Nephron (organoid): ENCODE results near the gene TMEM209.

Experiments
- H3K27ac Mint-ChIP-seq, 3 experiments: 2 replicates each; pipeline ENCODE4 v1.8.0; 2020; ENCODE audit warnings: mixed read lengths in 3 of 3, mild to moderate bottlenecking in 2 of 3, moderate library complexity in 1 of 3
- H3K27me3 Mint-ChIP-seq: 2 replicates; pipeline ENCODE4 v1.8.0; 2021; ENCODE audit warnings: low read depth, mild to moderate bottlenecking, moderate library complexity, mixed read lengths
- H3K36me3 Mint-ChIP-seq: 2 replicates; pipeline ENCODE4 v1.8.0; 2020; ENCODE audit warnings: low read depth, mixed read lengths
- H3K4me1 Mint-ChIP-seq: 2 replicates; pipeline ENCODE4 v1.8.0; 2020; ENCODE audit warnings: mixed read lengths
- H3K4me3 Mint-ChIP-seq, 3 experiments: 2 replicates each; pipeline ENCODE4 v1.8.0; 2020; ENCODE audit warnings: mild to moderate bottlenecking in 3 of 3, mixed read lengths in 3 of 3, moderate library complexity in 2 of 3
- H3K9me3 Mint-ChIP-seq: 2 replicates; pipeline ENCODE4 v1.8.0; 2020; ENCODE audit warnings: mixed read lengths
- TF ChIP-seq, protein P1 (sequence below), 3 experiments: fragments of 200-600 bp; sonication (generic); IDR thresholded peaks; one replicate each; pipeline ENCODE4 v1.5.0; 2021; ENCODE audit warnings: antibody characterized with exemption in 3 of 3; ENCODE audit not compliant: unreplicated experiment in 3 of 3

The TMEM209 gene

DNA sequence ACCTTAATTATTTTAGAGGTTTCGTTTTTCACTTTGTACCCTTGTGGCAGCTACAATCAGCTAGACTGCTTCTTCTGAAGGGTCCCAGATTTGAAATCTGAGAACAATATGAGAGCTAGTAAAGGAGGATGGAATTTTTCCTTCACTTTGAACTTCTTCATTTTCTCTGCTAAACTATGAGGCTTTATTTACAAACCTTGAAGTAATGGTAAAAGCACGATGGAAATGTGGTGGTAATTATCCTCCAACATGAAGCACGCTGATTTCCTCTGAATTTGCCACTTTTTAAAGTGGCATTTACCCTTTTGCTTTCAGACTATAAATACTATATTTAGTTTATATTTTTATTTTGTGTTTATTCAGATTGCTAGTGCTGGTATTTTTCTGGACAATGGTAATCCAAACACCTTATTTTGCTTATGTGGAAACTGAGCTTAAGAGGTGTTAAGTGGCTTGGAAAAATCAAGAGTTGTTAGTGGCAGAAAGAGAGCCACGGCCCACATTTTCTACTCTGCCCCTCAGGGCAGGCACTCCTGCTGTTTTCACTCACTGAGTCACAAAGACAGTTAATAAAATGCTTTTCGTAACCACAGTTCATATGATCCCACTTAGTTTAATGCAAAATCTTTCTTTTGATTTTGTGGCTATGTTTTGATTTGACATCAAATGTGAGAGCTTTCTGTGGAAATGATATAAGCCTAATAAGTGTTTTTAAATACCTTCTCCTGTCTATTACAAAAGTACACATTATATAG, 5.2 kb upstream of the TMEM209 start:
- no peak overlapping the region for H3K4me3 Mint-ChIP-seq

DNA sequence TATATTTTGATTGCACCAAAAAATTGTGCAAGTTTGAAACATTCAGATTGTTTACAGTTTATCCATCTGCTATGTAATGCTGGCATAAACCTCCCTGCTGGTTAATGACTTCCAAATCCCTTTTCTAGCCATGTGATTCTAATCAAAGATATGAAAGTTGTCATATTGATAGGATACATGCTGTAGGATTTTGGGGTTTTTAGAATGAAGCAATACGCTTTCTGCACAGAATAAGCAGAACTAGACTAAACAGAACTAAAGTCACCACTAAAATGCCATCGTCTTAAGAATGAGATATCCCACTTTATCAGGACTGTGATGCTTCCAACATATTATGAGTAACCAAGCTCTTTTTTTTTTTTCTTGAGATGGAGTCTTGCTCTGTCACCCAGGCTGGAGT, 3.3 kb upstream of the TMEM209 start:
- TF ChIP-seq, protein P1, sequence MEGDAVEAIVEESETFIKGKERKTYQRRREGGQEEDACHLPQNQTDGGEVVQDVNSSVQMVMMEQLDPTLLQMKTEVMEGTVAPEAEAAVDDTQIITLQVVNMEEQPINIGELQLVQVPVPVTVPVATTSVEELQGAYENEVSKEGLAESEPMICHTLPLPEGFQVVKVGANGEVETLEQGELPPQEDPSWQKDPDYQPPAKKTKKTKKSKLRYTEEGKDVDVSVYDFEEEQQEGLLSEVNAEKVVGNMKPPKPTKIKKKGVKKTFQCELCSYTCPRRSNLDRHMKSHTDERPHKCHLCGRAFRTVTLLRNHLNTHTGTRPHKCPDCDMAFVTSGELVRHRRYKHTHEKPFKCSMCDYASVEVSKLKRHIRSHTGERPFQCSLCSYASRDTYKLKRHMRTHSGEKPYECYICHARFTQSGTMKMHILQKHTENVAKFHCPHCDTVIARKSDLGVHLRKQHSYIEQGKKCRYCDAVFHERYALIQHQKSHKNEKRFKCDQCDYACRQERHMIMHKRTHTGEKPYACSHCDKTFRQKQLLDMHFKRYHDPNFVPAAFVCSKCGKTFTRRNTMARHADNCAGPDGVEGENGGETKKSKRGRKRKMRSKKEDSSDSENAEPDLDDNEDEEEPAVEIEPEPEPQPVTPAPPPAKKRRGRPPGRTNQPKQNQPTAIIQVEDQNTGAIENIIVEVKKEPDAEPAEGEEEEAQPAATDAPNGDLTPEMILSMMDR (IDR thresholded peaks at IDR 0.05; ENCODE audit: unreplicated experiment in 3 of 3), result no peak
- H3K4me1 Mint-ChIP-seq, result peaks cover 25% of the 10 kb centered on the region
- no peaks in the 10 kb centered on the region for H3K27me3 Mint-ChIP-seq
- no peak overlapping the region for H3K27ac Mint-ChIP-seq
- H3K9me3 Mint-ChIP-seq, result no peaks in the 10 kb centered on the region
- peaks cover under 1% of the 10 kb centered on the region for H3K36me3 Mint-ChIP-seq
- no peak overlapping the region for H3K4me3 Mint-ChIP-seq

More for the DNA sequence above, 5.2 kb upstream of the TMEM209 start:
- Mint-ChIP-seq H3K36me3 (no peaks in the 10 kb centered on the region), H3K27ac (peak overlapping the region; percentile 75 to 82 (median 75)), H3K4me1 (peaks cover 15% of the 10 kb centered on the region), H3K9me3 (no peaks in the 10 kb centered on the region), H3K27me3 (no peaks in the 10 kb centered on the region)
- TF ChIP-seq, protein P1 (IDR thresholded peaks at IDR 0.05; ENCODE audit: unreplicated experiment in 3 of 3), result no peak

GRCh38 chr7:130207642-130208041, 2.4 kb upstream of the TMEM209 start, which contains the start of gene SSMEM1:
SSMEM1 (plus strand) TSS chr7:130207860; CDS start chr7:130207911, 51 bp downstream.
- peaks cover 6% of the 10 kb centered on the region for H3K36me3 Mint-ChIP-seq
- H3K9me3 Mint-ChIP-seq, result no peaks in the 10 kb centered on the region
- TF ChIP-seq, protein P1 (IDR thresholded peaks at IDR 0.05; ENCODE audit: unreplicated experiment in 3 of 3), result no peak
- H3K27ac Mint-ChIP-seq, result peak within 1 kb of the TSS; percentile 50 to 91 (median 85)
- peaks cover 31% of the 10 kb centered on the region for H3K4me1 Mint-ChIP-seq
- H3K27me3 Mint-ChIP-seq, result no peaks in the 10 kb centered on the region
- H3K4me3 Mint-ChIP-seq, result peak within 1 kb of the TSS; percentile 58 to 76 (median 73)

- H3K4me3 Mint-ChIP-seq, result peak overlapping the region; percentile 58 to 76 (median 73)
- peak overlapping the region; percentile 50 to 91 (median 85) for H3K27ac Mint-ChIP-seq
- H3K9me3 Mint-ChIP-seq, result no peaks in the 10 kb centered on the region
- H3K27me3 Mint-ChIP-seq, result no peaks in the 10 kb centered on the region
- peaks cover 36% of the 10 kb centered on the region for H3K4me1 Mint-ChIP-seq
- TF ChIP-seq, protein P1 (IDR thresholded peaks at IDR 0.05; ENCODE audit: unreplicated experiment in 3 of 3), result peak in 1 of 3 experiments; percentile 10
- peaks cover 12% of the 10 kb centered on the region for H3K36me3 Mint-ChIP-seq
Observed at GRCh38 chr7:130207033-130207432, 1.8 kb upstream of the TMEM209 start.

DNA sequence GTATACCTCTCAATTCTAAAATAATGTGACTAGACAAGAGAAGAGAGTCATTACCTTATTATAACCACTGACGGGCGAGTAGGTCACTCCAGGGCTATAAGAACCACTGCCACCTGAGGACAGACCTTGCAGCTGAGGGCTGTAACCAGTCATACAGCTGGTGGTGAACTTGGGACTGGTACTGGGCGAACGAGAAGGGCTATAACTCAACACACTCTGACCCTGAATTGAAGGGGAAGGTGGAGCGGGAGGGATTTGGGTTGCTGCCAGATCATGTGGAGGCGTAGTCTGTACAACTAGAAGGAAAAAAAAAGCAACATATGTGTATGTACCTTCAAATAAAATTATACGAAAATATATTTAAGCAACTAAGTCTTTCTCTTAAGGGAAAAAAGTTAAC, 3.4 kb downstream of the TMEM209 start:
- H3K4me3 Mint-ChIP-seq, result peak overlapping the region; percentile 41 to 75 (median 66)
- H3K27me3 Mint-ChIP-seq, result no peaks in the 10 kb centered on the region
- peaks cover 51% of the 10 kb centered on the region for H3K36me3 Mint-ChIP-seq

More for the DNA sequence above, 3.4 kb downstream of the TMEM209 start:
- H3K27ac Mint-ChIP-seq, result peak overlapping the region; percentile 66 to 81 (median 80)
- H3K9me3 Mint-ChIP-seq, result no peaks in the 10 kb centered on the region
- TF ChIP-seq, protein P1 (IDR thresholded peaks at IDR 0.05; ENCODE audit: unreplicated experiment in 3 of 3), result no peak
- H3K4me1 Mint-ChIP-seq, result peaks cover 34% of the 10 kb centered on the region
